Upper lobe of left lung (tissue), 4 donors: ENCODE data around the gene CDAN1.
"Not testable (repeated sequence)": the region's sequence is repeated elsewhere in the genome, so short reads cannot be mapped to it uniquely, and the experiment has no call there.

Experiments used
- EP300 ChIP-seq, 4 donors: sonication (generic); formaldehyde crosslinking; IDR thresholded peaks; one replicate each; pipeline ENCODE4 v1.5.1; 2017; ENCODE audit warnings: antibody characterized with exemption in 4 of 4, control low read depth in 2 of 4
- POLR2A ChIP-seq, 4 donors: fragments of 450-650 bp; IDR thresholded peaks; one replicate each; pipeline ENCODE4 v1.5.1; 2016 to 2017; ENCODE audit warnings: antibody characterized with exemption in 4 of 4, mild to moderate bottlenecking in 2 of 4
- TF ChIP-seq, protein P1 (sequence below), 6 experiments: fragments of 450-650 bp in 4 of 6; fragments of 200-600 bp in 2 of 6; sonication (generic) in 2 of 6; IDR thresholded peaks; one replicate each; pipeline ENCODE4 v1.5.1; 2016 to 2019; ENCODE audit warnings: antibody characterized with exemption in 6 of 6

DNA sequence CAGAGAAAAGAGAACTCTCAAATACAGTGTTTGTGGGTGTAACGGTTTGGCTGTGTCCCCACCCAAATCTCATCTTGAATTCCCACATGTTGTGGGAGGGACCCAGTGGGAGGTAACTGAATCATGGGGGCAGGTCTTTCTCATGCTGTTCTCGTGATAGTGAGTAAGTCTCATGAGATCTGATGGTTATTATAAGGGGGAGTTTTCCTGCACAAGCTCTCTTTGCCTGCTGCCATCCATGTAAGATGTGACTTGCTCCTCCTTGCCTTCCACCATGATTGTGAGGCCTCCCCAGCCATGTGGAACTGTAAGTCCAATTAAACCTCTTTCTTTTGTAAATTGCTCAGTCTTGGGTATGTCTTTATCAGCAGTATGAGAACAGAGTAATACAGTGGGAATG is 24.9 kb upstream of the CDAN1 start:
- not testable (repeated sequence) for TF ChIP-seq EP300, POLR2A (IDR thresholded peaks at IDR 0.05)
- TF ChIP-seq, protein P1, sequence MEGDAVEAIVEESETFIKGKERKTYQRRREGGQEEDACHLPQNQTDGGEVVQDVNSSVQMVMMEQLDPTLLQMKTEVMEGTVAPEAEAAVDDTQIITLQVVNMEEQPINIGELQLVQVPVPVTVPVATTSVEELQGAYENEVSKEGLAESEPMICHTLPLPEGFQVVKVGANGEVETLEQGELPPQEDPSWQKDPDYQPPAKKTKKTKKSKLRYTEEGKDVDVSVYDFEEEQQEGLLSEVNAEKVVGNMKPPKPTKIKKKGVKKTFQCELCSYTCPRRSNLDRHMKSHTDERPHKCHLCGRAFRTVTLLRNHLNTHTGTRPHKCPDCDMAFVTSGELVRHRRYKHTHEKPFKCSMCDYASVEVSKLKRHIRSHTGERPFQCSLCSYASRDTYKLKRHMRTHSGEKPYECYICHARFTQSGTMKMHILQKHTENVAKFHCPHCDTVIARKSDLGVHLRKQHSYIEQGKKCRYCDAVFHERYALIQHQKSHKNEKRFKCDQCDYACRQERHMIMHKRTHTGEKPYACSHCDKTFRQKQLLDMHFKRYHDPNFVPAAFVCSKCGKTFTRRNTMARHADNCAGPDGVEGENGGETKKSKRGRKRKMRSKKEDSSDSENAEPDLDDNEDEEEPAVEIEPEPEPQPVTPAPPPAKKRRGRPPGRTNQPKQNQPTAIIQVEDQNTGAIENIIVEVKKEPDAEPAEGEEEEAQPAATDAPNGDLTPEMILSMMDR (IDR thresholded peaks at IDR 0.05): not testable (repeated sequence)
